Adrenal gland (tissue), 12 donors: ENCODE data around the gene MYOCD. TPM values are rescaled to one million over a fixed set of nuclear protein-coding genes. Genes with fewer than 3 reads are reported as not detected.
A peak's percentile ranks its signal among the peaks of the same experiment; 100 is the strongest.

ENCODE experiments used
- DNase-seq, 7 donors: peaks; one replicate each; pipeline ENCODE4 v3.0.0-alpha.2; 2019 to 2020
- H3K27ac ChIP-seq, 5 donors: fragments of 200-600 bp; sonication (generic) in 4 of 5; 1 replicate in 3 of 5; 2 replicates in 2 of 5; pipeline versions ENCODE4 v1.5.1 to v1.8.0; 2016 to 2020; ENCODE audit warnings: mild to moderate bottlenecking in 1 of 5
- H3K27me3 ChIP-seq: fragments of 200-600 bp; 2 replicates; pipeline ENCODE4 v1.8.0; 2021
- H3K36me3 ChIP-seq, 2 donors: fragments of 200-600 bp; replicated peaks in 1 of 2; 1 replicate in 1 of 2; 2 replicates in 1 of 2; pipeline versions ENCODE4 v1.5.1 to v1.8.0; 2018 to 2022
- H3K4me1 ChIP-seq, 2 donors: fragments of 200-600 bp; replicated peaks in 1 of 2; 1 replicate in 1 of 2; 2 replicates in 1 of 2; pipeline versions ENCODE4 v1.5.1 to v1.8.0; 2018 to 2021
- H3K4me3 ChIP-seq, 4 donors: fragments of 200-600 bp; sonication (generic) in 3 of 4; one replicate each; pipeline ENCODE4 v1.5.1; 2016 to 2018
- H3K9me3 ChIP-seq, 3 donors: fragments of 200-600 bp; sonication (generic) in 1 of 3; replicated peaks in 1 of 3; 1 replicate in 2 of 3; 2 replicates in 1 of 3; pipeline versions ENCODE4 v1.5.1 to v1.8.0; 2016 to 2021
- POLR2A ChIP-seq, 2 donors: fragments of 450-650 bp; IDR thresholded peaks; one replicate each; pipeline ENCODE4 v1.6.1; 2017; ENCODE audit warnings: antibody characterized with exemption in 2 of 2, mild to moderate bottlenecking in 2 of 2, moderate library complexity in 1 of 2
- WGBS, 4 donors: extraction: QIAGEN DNeasy Blood & Tissue Kit in 2 of 4; methylation state at CpG; one replicate each; pipeline versions ENCODE4 v1.1.5 to v1.1.7; 2013 to 2017; 5-methylcytosine and 5-hydroxymethylcytosine counted together
- intact Hi-C, 2 donors: fragments of 100-400 bp; cut with DNase I; formaldehyde crosslinking; loops; one replicate each; pipeline versions ENCODE4 v1.14.1 to v1.15.0; 2022 to 2023
- polyA plus RNA-seq, 3 donors: library from polyadenylated mRNA; stranded (reverse); fragments of 200-250 nt in 2 of 3; fragments of 350-450 nt in 1 of 3; fragmentation: Illumina TruSeq in 1 of 3; extraction: RNeasy Lipid Tissue Mini Kit (QIAGEN cat#74804) in 1 of 3; gene quantifications; one replicate each; pipeline ENCODE4 v1.2.3, GENCODE V29; 2013 to 2014
- total RNA-seq, 9 donors: library from RNA; depleted of rRNA in 4 of 9; stranded (reverse); fragments of >200 nt in 4 of 9; fragments of 120-200 nt in 1 of 9; fragmentation: NEBNext Ultra II Directional in 1 of 9; extraction: Animal tissue kit (Norgen Biotek cat#: 25700) in 1 of 9; gene quantifications; one replicate each; pipeline versions ENCODE4 v1.1.0 to v1.2.4, GENCODE V29; 2013 to 2023
- TF ChIP-seq, protein P1 (sequence below), 6 experiments: fragments of 450-650 bp in 4 of 6; fragments of 200-600 bp in 2 of 6; sonication (generic) in 1 of 6; IDR thresholded peaks; 1 replicate in 5 of 6; 2 replicates in 1 of 6; pipeline versions ENCODE4 v1.5.1 to v1.8.0; 2016 to 2021; ENCODE audit warnings: antibody characterized with exemption in 6 of 6, mild to moderate bottlenecking in 2 of 6, moderate library complexity in 1 of 6
- donor health status: healthy with polysubstance abuse.
- donor health status: Bipolar disorder and iron deficiency.
- donor health status: DM: yes; HTN: yes; CAD: no.
- donor health status: DM: no; HTN: no; CAD: no.
- donor health status: DM: no; HTN: no; CAD: no.
- donor health status: DM: yes; HTN: yes; CAD: no.

Gene MYOCD
- total and polyA plus RNA-seq, 12 donors = 0.18 to 4.3 (median 0.97) TPM

DNA sequence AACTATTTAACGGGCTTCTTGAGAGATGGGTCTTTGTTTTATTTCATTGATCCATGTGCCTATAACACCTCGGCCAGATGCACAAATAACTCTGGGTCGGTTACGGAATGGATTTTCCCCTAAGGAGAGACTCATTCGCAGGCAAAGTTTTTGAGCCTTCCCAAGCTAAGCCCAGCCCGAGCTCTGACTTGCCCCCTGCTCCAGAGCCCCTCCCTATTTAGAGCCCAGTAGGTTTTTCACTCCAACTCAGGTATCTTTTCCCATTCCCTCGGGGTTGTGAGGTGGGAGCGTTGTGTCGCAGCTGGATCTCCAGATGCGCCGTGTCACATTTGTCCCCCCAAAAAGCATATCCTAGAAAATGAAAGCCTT lies 812 bp upstream of the MYOCD start:
- Histone ChIP-seq H3K4me1 (no peaks in the 10 kb centered on the region), H3K9me3 (no peaks in the 10 kb centered on the region), H3K36me3 (no peaks in the 10 kb centered on the region), H3K27ac (no peak overlapping the region), H3K27me3 (peaks cover 5% of the 10 kb centered on the region), H3K4me3 (peak overlapping the region in 2 of 4 donors; percentile 40 to 44)
- DNase-seq = no peak
- no peak for TF ChIP-seq POLR2A (IDR thresholded peaks at IDR 0.05)
- TF ChIP-seq, protein P1, sequence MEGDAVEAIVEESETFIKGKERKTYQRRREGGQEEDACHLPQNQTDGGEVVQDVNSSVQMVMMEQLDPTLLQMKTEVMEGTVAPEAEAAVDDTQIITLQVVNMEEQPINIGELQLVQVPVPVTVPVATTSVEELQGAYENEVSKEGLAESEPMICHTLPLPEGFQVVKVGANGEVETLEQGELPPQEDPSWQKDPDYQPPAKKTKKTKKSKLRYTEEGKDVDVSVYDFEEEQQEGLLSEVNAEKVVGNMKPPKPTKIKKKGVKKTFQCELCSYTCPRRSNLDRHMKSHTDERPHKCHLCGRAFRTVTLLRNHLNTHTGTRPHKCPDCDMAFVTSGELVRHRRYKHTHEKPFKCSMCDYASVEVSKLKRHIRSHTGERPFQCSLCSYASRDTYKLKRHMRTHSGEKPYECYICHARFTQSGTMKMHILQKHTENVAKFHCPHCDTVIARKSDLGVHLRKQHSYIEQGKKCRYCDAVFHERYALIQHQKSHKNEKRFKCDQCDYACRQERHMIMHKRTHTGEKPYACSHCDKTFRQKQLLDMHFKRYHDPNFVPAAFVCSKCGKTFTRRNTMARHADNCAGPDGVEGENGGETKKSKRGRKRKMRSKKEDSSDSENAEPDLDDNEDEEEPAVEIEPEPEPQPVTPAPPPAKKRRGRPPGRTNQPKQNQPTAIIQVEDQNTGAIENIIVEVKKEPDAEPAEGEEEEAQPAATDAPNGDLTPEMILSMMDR (IDR thresholded peaks at IDR 0.05) = no peak
- WGBS, 4 donors = 8 to 15% (median 12%) methylated on average over 9 to 11 of the region's 11 CpGs
- intact Hi-C loops = loop anchor here in 1 of 2 donors (10.0 kb wide), 1 partner anchor 410 kb away; no protein-coding TSS in a partner anchor

DNA sequence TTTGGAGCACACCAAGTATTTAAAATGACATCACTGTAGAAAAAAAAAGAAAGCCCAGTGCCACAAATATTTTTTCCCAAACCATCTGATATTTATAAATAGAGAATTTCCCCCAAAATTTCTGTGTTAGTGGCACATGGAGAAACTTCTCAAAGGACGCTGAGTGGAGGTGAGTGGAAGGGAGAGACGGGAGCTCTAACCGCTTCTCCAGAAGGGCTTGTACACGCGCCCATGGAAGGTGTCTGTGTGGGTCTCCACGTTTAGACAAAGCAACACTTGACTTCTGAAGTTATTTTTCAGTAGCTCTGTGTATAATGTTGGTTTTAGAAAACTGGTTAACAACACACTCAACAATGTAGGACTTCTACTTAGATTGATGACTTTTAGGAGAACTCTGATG lies 1.0 kb downstream of the MYOCD start:
- Histone ChIP-seq H3K36me3 (no peaks in the 10 kb centered on the region), H3K27me3 (peaks cover 5% of the 10 kb centered on the region), H3K27ac (no peak overlapping the region), H3K4me3 (no peak overlapping the region), H3K4me1 (no peaks in the 10 kb centered on the region), H3K9me3 (no peaks in the 10 kb centered on the region)
- WGBS, 4 donors = 77 to 84% (median 79%) methylated on average over 6 of the region's 6 CpGs
- no peak for DNase-seq
- intact Hi-C loops = loop anchor here in 1 of 2 donors (10.0 kb wide), 1 partner anchor 412 kb away; no protein-coding TSS in a partner anchor
- TF ChIP-seq, protein P1 (IDR thresholded peaks at IDR 0.05) = no peak
- no peak for TF ChIP-seq POLR2A (IDR thresholded peaks at IDR 0.05)

DNA sequence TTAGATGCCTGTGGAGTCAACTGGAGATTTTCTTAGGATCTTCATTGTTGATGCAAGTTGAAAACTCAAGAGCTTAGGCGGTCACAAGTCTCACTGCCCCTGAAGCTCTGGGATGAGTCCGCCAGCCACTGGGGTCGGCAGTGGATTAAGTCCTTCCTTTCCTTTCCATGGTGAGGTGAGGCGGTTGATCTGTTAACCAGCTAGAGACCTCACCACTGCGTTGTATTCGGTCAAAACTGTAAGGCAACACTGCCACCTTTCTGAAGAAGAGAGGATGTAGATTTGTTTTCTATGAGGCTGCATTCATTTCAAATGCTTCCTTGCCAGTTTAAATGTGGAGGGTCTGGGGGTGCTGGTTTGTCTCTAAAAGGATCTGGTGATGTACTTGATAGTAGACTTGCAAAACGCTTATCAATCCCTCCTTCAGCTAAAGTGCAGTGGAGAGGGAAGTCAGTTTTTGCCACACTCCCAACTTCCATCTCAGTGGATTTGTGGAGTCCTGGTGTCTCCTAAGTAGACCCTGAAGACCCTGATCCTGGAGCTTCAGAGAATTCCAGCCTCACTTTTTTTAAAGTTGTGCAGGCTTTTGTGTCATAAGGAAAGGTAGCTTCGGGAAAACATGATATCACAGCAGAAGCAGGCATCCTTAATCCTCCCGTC lies 1.7 kb downstream of the MYOCD start:
- peaks cover 5% of the 10 kb centered on the region for H3K27me3 ChIP-seq
- H3K27ac ChIP-seq = no peak overlapping the region
- H3K36me3 ChIP-seq = no peaks in the 10 kb centered on the region
- TF ChIP-seq POLR2A (IDR thresholded peaks at IDR 0.05) = no peak
- TF ChIP-seq, protein P1 (IDR thresholded peaks at IDR 0.05) = peak in 2 of 6 experiments; percentile 27 to 38
- no peak for DNase-seq
- H3K4me3 ChIP-seq = no peak overlapping the region
- intact Hi-C loops = loop anchor here in 1 of 2 donors (10.0 kb wide), 1 partner anchor 413 kb away; no protein-coding TSS in a partner anchor
- no peaks in the 10 kb centered on the region for H3K9me3 ChIP-seq
- no peaks in the 10 kb centered on the region for H3K4me1 ChIP-seq
- WGBS, 4 donors = 17 to 22% (median 22%) methylated on average over 9 of the region's 9 CpGs

DNA sequence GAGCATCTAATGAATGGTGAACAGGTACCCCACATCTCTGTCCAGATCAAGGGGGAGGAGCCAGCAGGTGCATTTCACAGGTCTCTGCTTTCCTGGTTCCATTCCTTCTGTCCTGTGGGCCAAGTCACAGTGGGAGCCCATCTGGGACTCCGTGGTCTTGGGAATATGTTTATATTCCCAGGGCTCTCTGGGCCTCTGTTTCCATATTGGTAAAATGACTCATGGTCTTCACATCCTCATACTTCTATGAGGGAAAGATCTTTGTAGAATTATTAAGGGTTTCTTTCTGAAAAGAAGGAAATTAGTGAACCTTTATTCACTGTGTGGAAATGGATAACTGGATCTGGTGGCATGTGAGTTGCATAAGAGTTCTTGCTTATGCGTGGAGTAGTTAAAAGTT lies 6.2 kb downstream of the MYOCD start:
- WGBS, 4 donors = 79 to 90% (median 85%) methylated on average over 2 of the region's 2 CpGs
- intact Hi-C loops = no loop called here
- H3K4me1 ChIP-seq = no peaks in the 10 kb centered on the region

More for the DNA sequence above, 6.2 kb downstream of the MYOCD start:
- Histone ChIP-seq H3K27ac (no peak overlapping the region), H3K36me3 (no peaks in the 10 kb centered on the region), H3K9me3 (no peaks in the 10 kb centered on the region), H3K4me3 (no peak overlapping the region), H3K27me3 (peaks cover 7% of the 10 kb centered on the region)
- TF ChIP-seq, protein P1 (IDR thresholded peaks at IDR 0.05) = no peak
- no peak for TF ChIP-seq POLR2A (IDR thresholded peaks at IDR 0.05)
- no peak for DNase-seq
